Measurements from ENCODE around the gene STOML2. TPM values are rescaled to one million over a fixed set of nuclear protein-coding genes. Genes with fewer than 3 reads are reported as not detected.

The STOML2 gene
- total and polyA plus RNA-seq, 2 experiments from 2014 or later: 114 to 210 TPM

DNA sequence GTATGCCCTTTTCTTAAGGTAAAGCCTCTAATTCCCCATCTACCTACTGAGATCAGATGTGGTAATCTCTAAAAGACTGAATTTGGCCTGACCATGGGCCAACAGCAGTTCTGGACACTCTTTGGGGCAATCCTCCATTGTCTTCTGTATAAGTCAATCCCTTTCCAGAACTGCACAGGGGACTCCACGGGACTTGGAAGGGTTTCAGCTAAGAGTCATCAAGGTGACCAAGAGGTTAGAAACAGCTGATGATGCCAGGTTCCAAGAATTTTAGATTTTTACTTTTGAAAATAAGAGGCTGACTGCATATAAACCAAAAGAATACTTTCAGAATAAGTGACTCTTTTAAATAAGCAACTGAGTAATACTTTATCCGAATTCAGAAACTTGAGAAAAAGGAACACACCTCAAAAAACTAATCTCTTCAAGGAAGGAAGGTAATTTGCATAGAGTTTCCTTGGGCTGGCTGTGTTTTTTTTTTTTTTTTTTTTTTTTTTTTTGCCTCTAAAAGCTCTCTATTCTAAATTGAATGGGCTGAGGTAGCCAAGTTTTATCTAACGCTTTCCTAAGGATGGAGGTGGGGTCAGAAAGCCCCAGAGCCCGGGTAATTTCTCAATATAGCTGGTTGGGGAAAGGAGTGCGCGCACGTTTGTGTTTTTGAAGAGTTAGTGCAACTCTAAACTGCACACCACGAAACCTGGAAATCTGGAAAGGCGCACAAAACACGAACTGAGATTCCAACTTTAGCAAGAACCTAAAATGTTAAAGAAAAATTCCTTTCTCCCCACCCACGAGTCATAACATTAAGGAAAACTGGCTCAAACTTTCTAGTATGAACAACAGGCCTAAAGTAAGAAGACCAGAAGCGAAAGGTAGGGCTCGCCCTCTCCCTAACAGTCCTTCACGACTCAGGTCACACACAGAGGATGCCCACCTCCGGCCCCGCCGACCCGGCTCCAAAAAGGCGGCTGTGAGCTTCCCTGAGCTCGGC lies 31.8 kb downstream of the STOML2 start (continued):
- TF ChIP-seq, protein P1, sequence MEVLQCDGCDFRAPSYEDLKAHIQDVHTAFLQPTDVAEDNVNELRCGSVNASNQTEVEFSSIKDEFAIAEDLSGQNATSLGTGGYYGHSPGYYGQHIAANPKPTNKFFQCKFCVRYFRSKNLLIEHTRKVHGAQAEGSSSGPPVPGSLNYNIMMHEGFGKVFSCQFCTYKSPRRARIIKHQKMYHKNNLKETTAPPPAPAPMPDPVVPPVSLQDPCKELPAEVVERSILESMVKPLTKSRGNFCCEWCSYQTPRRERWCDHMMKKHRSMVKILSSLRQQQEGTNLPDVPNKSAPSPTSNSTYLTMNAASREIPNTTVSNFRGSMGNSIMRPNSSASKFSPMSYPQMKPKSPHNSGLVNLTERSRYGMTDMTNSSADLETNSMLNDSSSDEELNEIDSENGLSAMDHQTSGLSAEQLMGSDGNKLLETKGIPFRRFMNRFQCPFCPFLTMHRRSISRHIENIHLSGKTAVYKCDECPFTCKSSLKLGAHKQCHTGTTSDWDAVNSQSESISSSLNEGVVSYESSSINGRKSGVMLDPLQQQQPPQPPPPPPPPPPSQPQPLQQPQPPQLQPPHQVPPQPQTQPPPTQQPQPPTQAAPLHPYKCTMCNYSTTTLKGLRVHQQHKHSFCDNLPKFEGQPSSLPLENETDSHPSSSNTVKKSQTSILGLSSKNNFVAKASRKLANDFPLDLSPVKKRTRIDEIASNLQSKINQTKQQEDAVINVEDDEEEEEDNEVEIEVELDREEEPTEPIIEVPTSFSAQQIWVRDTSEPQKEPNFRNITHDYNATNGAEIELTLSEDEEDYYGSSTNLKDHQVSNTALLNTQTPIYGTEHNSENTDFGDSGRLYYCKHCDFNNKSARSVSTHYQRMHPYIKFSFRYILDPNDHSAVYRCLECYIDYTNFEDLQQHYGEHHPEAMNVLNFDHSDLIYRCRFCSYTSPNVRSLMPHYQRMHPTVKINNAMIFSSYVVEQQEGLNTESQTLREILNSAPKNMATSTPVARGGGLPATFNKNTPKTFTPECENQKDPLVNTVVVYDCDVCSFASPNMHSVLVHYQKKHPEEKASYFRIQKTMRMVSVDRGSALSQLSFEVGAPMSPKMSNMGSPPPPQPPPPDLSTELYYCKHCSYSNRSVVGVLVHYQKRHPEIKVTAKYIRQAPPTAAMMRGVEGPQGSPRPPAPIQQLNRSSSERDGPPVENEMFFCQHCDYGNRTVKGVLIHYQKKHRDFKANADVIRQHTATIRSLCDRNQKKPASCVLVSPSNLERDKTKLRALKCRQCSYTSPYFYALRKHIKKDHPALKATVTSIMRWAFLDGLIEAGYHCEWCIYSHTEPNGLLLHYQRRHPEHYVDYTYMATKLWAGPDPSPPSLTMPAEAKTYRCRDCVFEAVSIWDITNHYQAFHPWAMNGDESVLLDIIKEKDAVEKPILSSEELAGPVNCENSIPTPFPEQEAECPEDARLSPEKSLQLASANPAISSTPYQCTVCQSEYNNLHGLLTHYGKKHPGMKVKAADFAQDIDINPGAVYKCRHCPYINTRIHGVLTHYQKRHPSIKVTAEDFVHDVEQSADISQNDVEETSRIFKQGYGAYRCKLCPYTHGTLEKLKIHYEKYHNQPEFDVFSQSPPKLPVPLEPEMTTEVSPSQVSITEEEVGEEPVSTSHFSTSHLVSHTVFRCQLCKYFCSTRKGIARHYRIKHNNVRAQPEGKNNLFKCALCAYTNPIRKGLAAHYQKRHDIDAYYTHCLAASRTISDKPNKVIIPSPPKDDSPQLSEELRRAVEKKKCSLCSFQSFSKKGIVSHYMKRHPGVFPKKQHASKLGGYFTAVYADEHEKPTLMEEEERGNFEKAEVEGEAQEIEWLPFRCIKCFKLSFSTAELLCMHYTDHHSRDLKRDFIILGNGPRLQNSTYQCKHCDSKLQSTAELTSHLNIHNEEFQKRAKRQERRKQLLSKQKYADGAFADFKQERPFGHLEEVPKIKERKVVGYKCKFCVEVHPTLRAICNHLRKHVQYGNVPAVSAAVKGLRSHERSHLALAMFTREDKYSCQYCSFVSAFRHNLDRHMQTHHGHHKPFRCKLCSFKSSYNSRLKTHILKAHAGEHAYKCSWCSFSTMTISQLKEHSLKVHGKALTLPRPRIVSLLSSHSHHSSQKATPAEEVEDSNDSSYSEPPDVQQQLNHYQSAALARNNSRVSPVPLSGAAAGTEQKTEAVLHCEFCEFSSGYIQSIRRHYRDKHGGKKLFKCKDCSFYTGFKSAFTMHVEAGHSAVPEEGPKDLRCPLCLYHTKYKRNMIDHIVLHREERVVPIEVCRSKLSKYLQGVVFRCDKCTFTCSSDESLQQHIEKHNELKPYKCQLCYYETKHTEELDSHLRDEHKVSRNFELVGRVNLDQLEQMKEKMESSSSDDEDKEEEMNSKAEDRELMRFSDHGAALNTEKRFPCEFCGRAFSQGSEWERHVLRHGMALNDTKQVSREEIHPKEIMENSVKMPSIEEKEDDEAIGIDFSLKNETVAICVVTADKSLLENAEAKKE (CRISPR knock-in tag; IDR thresholded peaks at IDR 0.05): no peak
- no peak for TF ChIP-seq JUNB (IDR thresholded peaks at IDR 0.05; ENCODE audit: unreplicated experiment)
- TF ChIP-seq NANOG (IDR thresholded peaks at IDR 0.05; ENCODE audit: borderline replicate concordance): no peak
- TF ChIP-seq, protein P2, sequence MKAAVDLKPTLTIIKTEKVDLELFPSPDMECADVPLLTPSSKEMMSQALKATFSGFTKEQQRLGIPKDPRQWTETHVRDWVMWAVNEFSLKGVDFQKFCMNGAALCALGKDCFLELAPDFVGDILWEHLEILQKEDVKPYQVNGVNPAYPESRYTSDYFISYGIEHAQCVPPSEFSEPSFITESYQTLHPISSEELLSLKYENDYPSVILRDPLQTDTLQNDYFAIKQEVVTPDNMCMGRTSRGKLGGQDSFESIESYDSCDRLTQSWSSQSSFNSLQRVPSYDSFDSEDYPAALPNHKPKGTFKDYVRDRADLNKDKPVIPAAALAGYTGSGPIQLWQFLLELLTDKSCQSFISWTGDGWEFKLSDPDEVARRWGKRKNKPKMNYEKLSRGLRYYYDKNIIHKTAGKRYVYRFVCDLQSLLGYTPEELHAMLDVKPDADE (IDR thresholded peaks at IDR 0.05): no peak

DNA sequence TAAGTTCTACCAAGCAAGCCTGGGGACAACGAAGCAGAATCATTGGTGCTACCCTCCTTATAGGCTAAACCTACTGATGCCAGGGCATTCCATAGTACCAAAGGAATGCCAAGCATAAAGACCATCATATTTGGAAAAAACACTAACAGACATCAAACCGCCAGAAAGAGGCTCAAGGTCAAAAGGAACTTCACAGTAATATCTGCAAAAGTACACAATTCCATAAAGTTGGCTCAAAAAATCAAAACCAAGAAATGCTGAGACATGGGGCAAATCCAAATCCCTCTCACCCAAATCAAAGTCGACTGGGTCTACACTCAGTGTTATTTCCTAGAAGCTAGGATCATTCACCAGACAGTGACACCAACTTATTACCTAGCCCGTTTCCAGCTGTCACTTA lies 33.9 kb downstream of the STOML2 start:
- Mint-ChIP-seq H3K36me3 (ENCODE audit: low read depth) (peaks cover 80% of the 10 kb centered on the region), H3K4me3 (peak overlapping the region; percentile 31; the same call in 2 of the 3 replicates), H3K4me1 (peaks cover 26% of the 10 kb centered on the region), H3K9me3 (0 out of 3 replicates have a peak, but pooled peaks cover 2% of the 10 kb centered on the region), H3K27me3 (ENCODE audit: insufficient read depth, low read depth, poor library complexity) (peaks cover 9% of the 10 kb centered on the region), H3K27ac (peak overlapping the region; percentile 59; the same call in 1 of the 2 replicates)
- Histone ChIP-seq H3K4me2 (peak overlapping the region; percentile 21; the same call in 1 of the 2 replicates), H3K4me3 (0 out of 2 replicates have a peak overlapping the region, but pooled peaks have one; percentile 14), H3K36me3 (ENCODE audit: insufficient read depth) (peaks cover 47% of the 10 kb centered on the region), H3K27ac (ENCODE audit: low read depth) (no peak overlapping the region), H4K20me1 (replicated peaks; ENCODE audit: insufficient read depth) (peaks cover 51% of the 10 kb centered on the region), H3K4me1 (ENCODE audit: insufficient read depth) (peaks cover 15% of the 10 kb centered on the region), H2AFZ (no peak overlapping the region), H3K27me3 (ENCODE audit: insufficient read depth) (no peaks in the 10 kb centered on the region), H3K79me2 (replicated peaks; ENCODE audit: insufficient read depth) (peaks cover 73% of the 10 kb centered on the region), H3K9me2 (ENCODE audit: insufficient read depth) (no peaks in the 10 kb centered on the region), H3F3A (replicated peaks; ENCODE audit: low read depth) (peaks cover 13% of the 10 kb centered on the region)
- ATAC-seq (no peak), DNase-seq (ENCODE audit: low spot score) (no peak)
- TF ChIP-seq, protein P3, sequence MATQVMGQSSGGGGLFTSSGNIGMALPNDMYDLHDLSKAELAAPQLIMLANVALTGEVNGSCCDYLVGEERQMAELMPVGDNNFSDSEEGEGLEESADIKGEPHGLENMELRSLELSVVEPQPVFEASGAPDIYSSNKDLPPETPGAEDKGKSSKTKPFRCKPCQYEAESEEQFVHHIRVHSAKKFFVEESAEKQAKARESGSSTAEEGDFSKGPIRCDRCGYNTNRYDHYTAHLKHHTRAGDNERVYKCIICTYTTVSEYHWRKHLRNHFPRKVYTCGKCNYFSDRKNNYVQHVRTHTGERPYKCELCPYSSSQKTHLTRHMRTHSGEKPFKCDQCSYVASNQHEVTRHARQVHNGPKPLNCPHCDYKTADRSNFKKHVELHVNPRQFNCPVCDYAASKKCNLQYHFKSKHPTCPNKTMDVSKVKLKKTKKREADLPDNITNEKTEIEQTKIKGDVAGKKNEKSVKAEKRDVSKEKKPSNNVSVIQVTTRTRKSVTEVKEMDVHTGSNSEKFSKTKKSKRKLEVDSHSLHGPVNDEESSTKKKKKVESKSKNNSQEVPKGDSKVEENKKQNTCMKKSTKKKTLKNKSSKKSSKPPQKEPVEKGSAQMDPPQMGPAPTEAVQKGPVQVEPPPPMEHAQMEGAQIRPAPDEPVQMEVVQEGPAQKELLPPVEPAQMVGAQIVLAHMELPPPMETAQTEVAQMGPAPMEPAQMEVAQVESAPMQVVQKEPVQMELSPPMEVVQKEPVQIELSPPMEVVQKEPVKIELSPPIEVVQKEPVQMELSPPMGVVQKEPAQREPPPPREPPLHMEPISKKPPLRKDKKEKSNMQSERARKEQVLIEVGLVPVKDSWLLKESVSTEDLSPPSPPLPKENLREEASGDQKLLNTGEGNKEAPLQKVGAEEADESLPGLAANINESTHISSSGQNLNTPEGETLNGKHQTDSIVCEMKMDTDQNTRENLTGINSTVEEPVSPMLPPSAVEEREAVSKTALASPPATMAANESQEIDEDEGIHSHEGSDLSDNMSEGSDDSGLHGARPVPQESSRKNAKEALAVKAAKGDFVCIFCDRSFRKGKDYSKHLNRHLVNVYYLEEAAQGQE (IDR thresholded peaks at IDR 0.05; ENCODE audit: unreplicated experiment): no peak
- TF ChIP-seq STAT1 (IDR thresholded peaks at IDR 0.05; ENCODE audit: unreplicated experiment) (no peak), EZH2 (IDR thresholded peaks at IDR 0.05; ENCODE audit: low read depth, unreplicated experiment) (no peak), ZNF114 (CRISPR knock-in tag; IDR thresholded peaks at IDR 0.05) (no peak)
